HFFc6 (cell line): ENCODE measurements around the gene SIVA1. TPM values are rescaled to one million over a fixed set of nuclear protein-coding genes. Genes with fewer than 3 reads are reported as not detected.

Experiments
- DNase-seq: peaks from one replicate; pipeline ENCODE4 v3.0.0-alpha.2; 2018
- H3K27ac Mint-ChIP-seq: 2 replicates; pipeline ENCODE4 v1.8.0; 2020; ENCODE audit warnings: mild to moderate bottlenecking, mixed read lengths
- H3K27me3 Mint-ChIP-seq: 2 replicates; pipeline ENCODE4 v1.8.0; 2021; ENCODE audit warnings: mild to moderate bottlenecking, moderate library complexity, mixed read lengths; ENCODE audit not compliant: insufficient read depth
- H3K36me3 Mint-ChIP-seq: 2 replicates; pipeline ENCODE4 v1.8.0; 2021; ENCODE audit warnings: low read depth, mixed read lengths
- H3K4me1 Mint-ChIP-seq: 2 replicates; pipeline ENCODE4 v1.8.0; 2020; ENCODE audit warnings: low read depth, mixed read lengths
- H3K4me3 Mint-ChIP-seq: 2 replicates; pipeline ENCODE4 v1.8.0; 2020; ENCODE audit warnings: mild to moderate bottlenecking, moderate library complexity, mixed read lengths
- H3K9me3 Mint-ChIP-seq: 2 replicates; pipeline ENCODE4 v1.8.0; 2020; ENCODE audit warnings: mild to moderate bottlenecking, mixed read lengths
- total RNA-seq, 6 experiments: library from RNA; stranded (reverse); fragmentation: NEBNext Ultra II Directional; extraction: Animal tissue kit (Norgen Biotek cat#: 25700); gene quantifications; 2 replicates in 1 of 6; 3 replicates in 5 of 6; pipeline ENCODE4 v1.2.3, GENCODE V29; 2021
- TF ChIP-seq, protein P1 (sequence below): fragments of 200-600 bp; sonication (generic); IDR thresholded peaks from 2 replicates; pipeline ENCODE4 v1.5.0; 2021; ENCODE audit warnings: antibody characterized with exemption, mild to moderate bottlenecking

The SIVA1 gene
- total RNA-seq, 6 experiments from 2014 or later: 78.3 to 95.8 (median 82.5) TPM

DNA sequence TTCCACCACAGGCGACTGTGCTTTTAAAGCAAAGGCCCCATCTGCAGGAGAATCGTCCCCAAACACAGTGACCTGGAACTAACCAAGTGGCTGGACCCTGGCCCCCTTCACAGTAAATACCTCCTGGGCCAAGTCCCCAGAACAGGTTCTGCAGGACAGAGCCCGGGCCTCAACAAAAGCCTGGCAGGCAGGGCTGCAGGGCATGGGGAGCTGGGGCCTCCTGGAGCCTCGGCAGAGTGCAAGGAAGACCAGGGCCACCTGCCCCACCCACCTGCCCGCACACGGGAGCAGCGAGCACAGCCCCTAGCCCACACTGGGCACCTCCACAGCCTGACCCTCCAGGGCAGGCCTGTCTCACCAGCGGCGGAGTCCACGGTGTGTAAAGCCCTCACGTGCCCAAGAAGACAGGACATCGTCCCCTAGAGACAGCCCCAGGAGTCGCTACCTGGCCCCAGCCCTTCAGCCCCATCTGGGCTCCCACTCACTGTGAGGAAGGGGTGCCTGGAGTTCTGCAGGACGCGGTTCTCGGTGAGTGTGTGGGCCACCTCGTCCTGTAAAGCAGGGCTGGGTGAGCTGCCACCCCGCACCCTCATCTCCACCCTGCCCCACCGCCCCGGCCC is 21.6 kb downstream of the SIVA1 start:
- H3K4me3 Mint-ChIP-seq: no peak overlapping the region
- peaks cover 11% of the 10 kb centered on the region for H3K36me3 Mint-ChIP-seq
- TF ChIP-seq, protein P1, sequence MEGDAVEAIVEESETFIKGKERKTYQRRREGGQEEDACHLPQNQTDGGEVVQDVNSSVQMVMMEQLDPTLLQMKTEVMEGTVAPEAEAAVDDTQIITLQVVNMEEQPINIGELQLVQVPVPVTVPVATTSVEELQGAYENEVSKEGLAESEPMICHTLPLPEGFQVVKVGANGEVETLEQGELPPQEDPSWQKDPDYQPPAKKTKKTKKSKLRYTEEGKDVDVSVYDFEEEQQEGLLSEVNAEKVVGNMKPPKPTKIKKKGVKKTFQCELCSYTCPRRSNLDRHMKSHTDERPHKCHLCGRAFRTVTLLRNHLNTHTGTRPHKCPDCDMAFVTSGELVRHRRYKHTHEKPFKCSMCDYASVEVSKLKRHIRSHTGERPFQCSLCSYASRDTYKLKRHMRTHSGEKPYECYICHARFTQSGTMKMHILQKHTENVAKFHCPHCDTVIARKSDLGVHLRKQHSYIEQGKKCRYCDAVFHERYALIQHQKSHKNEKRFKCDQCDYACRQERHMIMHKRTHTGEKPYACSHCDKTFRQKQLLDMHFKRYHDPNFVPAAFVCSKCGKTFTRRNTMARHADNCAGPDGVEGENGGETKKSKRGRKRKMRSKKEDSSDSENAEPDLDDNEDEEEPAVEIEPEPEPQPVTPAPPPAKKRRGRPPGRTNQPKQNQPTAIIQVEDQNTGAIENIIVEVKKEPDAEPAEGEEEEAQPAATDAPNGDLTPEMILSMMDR: no peak
- no peak for DNase-seq
- H3K27ac Mint-ChIP-seq: no peak overlapping the region
- no peaks in the 10 kb centered on the region for H3K4me1 Mint-ChIP-seq
- H3K27me3 Mint-ChIP-seq: peaks cover 6% of the 10 kb centered on the region
- H3K9me3 Mint-ChIP-seq: no peaks in the 10 kb centered on the region

DNA sequence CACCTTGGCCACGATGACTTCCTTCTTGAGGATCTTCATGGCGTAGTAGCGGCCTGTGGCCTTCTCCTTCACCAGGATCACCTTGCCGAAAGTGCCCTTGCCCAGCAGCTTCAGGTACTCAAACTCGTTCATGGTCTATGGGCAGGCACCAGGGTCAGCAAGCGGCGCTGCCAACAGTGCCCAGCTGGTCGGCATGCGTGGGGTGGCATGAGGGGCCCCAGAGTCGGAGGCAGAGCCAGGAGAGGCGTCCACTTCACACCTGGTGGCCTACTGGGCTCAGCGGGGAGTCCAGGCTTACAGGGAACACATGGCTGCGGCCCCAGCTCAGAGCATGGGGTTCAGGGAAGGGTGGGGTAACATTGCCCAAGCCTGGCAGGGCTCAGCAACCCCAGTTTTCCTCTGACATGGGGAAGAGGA is 22.1 kb downstream of the SIVA1 start:
- no peak overlapping the region for H3K27ac Mint-ChIP-seq
- no peak for DNase-seq
- H3K4me3 Mint-ChIP-seq: no peak overlapping the region
- H3K36me3 Mint-ChIP-seq: peaks cover 11% of the 10 kb centered on the region
- no peaks in the 10 kb centered on the region for H3K9me3 Mint-ChIP-seq
- peaks cover 6% of the 10 kb centered on the region for H3K27me3 Mint-ChIP-seq
- H3K4me1 Mint-ChIP-seq: no peaks in the 10 kb centered on the region
- TF ChIP-seq, protein P1: no peak

GRCh38 chr14:104776481-104776880 is 23.5 kb downstream of the SIVA1 start:
- TF ChIP-seq, protein P1: no peak
- Mint-ChIP-seq H3K27ac (no peak overlapping the region), H3K36me3 (peaks cover 4% of the 10 kb centered on the region; the same call in 1 of the 2 replicates), H3K4me3 (no peak overlapping the region), H3K4me1 (no peaks in the 10 kb centered on the region), H3K9me3 (no peaks in the 10 kb centered on the region), H3K27me3 (peaks cover 6% of the 10 kb centered on the region)
- DNase-seq: no peak

DNA sequence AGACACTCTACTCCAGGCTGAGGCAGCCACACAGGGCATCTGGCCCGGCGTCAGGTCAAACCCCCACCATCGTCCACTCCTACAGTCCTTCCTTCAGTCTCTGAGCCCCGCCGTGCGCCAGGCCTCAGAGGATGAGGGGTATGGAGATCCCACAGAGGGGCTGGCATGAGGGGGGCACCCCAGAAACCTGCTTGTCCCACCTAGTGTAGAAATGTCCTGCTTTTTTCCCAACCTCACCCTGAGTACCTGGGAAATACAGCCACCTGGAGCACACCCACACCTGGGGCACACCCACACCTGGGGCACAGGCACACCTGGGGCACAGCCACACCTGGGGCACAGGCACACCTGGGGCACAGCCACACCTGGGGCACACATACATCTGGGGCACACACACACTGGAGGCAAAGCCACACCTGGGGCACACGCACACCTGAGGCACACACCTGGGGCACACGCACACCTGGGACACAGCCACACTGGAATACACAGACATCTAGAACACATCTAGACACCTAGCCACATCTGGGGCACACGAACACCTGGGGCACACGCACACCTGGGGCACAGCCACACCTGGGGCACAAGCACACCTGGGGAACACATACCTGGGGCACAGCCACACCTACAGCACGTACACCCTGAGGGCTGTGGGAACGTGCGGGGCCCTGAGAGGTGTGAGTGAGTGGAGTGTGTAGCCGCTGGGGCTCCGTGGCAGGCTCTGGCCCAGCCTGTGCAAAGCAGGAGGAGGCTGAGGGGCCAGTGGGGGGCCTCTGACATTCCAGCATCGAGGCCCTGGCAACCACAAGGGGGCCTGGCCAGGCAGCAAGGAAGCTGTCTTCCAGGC is 24.2 kb downstream of the SIVA1 start:
- Mint-ChIP-seq H3K27me3 (peaks cover 6% of the 10 kb centered on the region), H3K27ac (no peak overlapping the region), H3K9me3 (no peaks in the 10 kb centered on the region), H3K4me3 (no peak overlapping the region), H3K4me1 (no peaks in the 10 kb centered on the region), H3K36me3 (peaks cover under 1% of the 10 kb centered on the region; the same call in 1 of the 2 replicates)
- no peak for DNase-seq
- TF ChIP-seq, protein P1: 0 out of 2 replicates have a peak, but pooled peaks have one; percentile 34

DNA sequence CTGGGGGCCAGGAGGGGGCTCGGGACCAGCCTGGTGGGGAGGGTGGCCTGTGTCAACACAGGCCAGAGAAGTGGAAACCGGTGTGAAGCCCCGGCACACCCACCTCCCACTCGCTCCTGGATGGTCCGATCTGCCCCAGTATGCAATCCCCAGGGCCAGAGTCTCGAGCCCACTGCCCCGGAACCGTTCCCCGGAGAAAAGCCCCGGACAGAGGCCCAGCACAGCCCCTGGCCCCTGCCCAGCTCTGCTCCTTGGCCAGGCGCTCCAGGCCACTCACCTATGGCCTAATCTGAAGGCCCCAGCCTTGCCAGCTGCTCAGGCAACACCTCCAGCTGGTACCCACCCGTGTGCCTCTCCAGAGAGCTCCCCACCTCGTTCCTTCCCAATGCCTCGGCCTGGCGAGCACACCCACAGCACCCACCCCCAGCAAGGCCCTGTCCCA is 24.9 kb downstream of the SIVA1 start:
- Mint-ChIP-seq H3K27ac (no peak overlapping the region), H3K27me3 (peaks cover 6% of the 10 kb centered on the region)
- no peak for DNase-seq

More for the DNA sequence above, 24.9 kb downstream of the SIVA1 start:
- H3K4me3 Mint-ChIP-seq: no peak overlapping the region
- no peaks in the 10 kb centered on the region for H3K36me3 Mint-ChIP-seq
- no peaks in the 10 kb centered on the region for H3K4me1 Mint-ChIP-seq
- no peaks in the 10 kb centered on the region for H3K9me3 Mint-ChIP-seq
- TF ChIP-seq, protein P1: no peak; the same call in 1 of the 2 replicates
